ENCODE data around the gene RPS2.
"Not testable (repeated sequence)": the region's sequence is repeated elsewhere in the genome, so short reads cannot be mapped to it uniquely, and the experiment has no call there.

Gene RPS2

DNA sequence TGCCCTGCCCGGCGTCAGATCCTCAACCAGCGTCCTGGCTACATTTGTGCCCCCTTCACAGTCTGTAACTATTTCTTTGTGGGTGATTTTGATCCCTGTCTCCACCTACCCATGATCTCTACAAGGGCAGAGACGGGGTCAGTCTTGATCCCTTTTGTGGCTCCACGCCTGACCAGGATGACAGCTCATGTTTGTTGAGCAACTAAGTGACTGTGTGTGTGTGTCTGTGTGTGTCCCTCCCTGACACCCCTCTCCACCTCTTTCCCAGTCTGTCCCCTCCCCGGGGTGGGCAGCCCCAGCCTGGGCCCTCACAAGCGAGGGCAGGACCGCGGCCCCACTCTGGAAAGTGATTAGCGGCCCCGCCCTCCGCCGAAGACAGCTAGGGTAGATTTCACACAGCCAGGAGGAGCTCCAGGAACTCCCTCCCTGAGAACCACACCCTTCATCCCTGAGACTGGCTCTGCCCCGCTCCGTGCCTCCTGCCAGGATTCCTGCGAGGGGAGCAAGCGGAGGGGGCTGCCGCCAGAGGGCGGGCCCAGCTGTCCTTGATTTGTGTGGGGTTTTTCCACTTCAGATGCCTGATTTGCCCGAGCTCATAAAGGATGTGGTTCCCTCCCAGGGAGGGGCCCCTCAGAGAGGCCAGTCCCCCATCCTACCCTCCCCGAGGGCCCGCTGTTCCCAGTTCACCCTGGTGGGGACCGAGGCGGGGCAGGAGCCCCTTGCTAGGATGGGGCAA lies 41.2 kb downstream of the RPS2 start:
- CTCF ChIA-PET = interaction anchor here (1.0 to 2.3 kb wide), 4 partner anchors 9 to 60 kb away, joined by 3 to 7 read pairs (median 4); no protein-coding TSS in a partner anchor
- TF ChIP-seq, protein P1, sequence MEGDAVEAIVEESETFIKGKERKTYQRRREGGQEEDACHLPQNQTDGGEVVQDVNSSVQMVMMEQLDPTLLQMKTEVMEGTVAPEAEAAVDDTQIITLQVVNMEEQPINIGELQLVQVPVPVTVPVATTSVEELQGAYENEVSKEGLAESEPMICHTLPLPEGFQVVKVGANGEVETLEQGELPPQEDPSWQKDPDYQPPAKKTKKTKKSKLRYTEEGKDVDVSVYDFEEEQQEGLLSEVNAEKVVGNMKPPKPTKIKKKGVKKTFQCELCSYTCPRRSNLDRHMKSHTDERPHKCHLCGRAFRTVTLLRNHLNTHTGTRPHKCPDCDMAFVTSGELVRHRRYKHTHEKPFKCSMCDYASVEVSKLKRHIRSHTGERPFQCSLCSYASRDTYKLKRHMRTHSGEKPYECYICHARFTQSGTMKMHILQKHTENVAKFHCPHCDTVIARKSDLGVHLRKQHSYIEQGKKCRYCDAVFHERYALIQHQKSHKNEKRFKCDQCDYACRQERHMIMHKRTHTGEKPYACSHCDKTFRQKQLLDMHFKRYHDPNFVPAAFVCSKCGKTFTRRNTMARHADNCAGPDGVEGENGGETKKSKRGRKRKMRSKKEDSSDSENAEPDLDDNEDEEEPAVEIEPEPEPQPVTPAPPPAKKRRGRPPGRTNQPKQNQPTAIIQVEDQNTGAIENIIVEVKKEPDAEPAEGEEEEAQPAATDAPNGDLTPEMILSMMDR (IDR thresholded peaks at IDR 0.05; ENCODE audit: control extremely low read depth, extremely low read depth, low read depth, missing control alignments) = peak; percentile 11
- POLR2A ChIA-PET = no interaction called here
- no peak for DNase-seq (ENCODE audit: extremely low spot score)

DNA sequence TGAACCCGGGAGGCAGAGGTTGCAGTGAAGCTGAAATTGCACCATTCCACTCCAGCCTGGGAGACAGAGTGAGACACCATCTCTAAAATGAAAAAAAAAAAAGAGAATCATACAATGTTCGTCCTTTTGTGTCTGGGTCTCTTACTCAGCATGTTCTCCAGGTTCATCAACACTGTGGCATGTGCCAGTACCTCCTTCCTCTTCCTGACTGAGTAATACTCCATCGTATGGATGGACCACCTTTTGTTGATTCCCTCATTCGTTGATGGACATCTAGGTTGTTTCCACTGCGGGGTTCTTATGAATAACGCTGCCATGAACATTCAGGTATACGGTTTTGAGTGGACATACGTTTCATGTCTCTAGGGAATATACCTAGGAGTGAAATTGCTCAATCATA lies 42.3 kb downstream of the RPS2 start:
- DNase-seq (ENCODE audit: extremely low spot score) = no peak
- ChIA-PET POLR2A (no interaction called here), CTCF (interaction anchor here (1.0 to 2.3 kb wide), 2 partner anchors 15 to 57 kb away, joined by 3 to 7 read pairs; no protein-coding TSS in a partner anchor)
- TF ChIP-seq, protein P1 (IDR thresholded peaks at IDR 0.05; ENCODE audit: control extremely low read depth, extremely low read depth, low read depth, missing control alignments) = no peak

DNA sequence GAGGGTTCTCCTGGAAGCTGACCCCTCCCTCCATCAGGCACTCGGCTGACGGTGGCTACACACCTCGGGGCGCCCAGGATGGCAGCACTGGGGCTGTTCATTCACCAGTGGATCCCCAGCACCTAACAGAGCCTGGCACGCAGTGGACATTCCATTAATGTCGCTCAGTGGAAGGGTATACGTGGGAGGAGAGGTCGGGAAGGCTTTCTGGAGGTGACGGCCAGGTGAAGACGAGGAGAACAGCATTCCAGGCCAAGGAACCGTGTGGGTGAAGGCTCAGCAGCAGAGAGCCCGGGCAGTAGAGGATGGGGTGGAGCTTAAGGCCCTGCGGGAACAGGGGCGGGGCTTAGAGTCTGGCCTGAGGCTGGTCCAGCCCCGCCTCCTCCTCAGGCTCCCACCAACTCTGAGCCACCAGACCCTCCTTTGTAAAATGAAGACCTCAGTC lies 43.9 kb downstream of the RPS2 start:
- no peak for DNase-seq (ENCODE audit: extremely low spot score)

DNA sequence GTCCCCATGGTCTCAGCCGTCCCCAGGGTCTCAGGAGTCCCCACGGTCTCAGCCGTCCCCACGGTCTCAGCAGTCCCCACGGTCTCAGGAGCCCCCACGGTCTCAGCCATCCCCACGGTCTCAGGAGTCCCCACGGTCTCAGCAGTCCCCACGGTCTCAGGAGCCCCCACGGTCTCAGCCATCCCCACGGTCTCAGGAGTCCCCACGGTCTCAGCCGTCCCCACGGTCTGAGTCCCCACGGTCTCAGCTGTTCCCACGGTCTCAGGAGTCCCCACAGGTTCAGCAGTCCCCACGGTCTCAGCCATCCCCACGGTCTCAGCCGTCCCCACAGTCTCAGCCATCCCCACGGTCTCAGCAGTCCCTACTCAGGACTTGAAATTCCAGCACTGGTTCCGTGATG lies 44.5 kb downstream of the RPS2 start:
- DNase-seq (ENCODE audit: extremely low spot score); POLR2A ChIA-PET: not testable (repeated sequence)
- CTCF ChIA-PET = interaction anchor here (1.3 kb wide), 1 partner anchor 8 kb away, joined by 3 read pairs; no protein-coding TSS in a partner anchor

More for the DNA sequence above, 43.9 kb downstream of the RPS2 start:
- CTCF ChIA-PET = interaction anchor here (1.0 kb wide), 1 partner anchor 9 kb away, joined by 3 read pairs; no protein-coding TSS in a partner anchor
- POLR2A ChIA-PET = no interaction called here
- TF ChIP-seq, protein P1 (IDR thresholded peaks at IDR 0.05; ENCODE audit: control extremely low read depth, extremely low read depth, low read depth, missing control alignments) = no peak

DNA sequence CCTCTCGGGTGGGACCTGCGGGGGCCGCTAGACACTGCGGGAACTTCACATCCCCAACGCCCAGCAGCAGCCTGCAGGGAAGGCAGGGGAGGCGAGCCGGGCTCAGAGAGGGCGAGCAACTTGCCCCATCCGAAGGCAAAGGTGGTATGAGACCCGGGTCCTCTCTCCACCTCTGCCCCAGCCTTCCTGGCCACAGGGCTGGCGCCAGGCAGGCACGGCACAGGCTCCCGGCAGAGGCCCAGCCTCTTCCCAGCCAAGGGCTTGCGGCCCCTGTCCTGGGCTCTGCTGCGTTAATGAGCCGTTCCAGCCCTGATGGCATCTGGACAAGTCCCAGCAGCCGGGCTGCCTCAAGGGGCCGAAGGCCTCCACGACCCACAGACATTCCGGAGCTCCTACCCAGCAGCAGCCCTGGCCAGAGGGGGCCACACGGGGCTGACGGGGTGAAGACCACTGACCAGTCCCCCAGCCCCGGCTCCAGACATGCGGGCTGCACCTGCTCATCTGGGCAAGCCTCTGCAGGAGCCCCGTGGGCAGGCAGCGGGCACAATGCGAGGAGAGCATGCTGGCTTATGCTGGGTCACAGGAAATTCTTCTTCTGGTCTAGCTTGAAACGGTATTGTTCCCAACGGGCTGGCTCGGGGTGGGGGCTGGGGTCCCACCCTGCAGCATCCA lies 45.2 kb downstream of the RPS2 start:
- TF ChIP-seq, protein P1 (IDR thresholded peaks at IDR 0.05; ENCODE audit: control extremely low read depth, extremely low read depth, low read depth, missing control alignments) = no peak
- ChIA-PET POLR2A (no interaction called here), CTCF (interaction anchor here (1.3 kb wide), 1 partner anchor 9 kb away, joined by 3 read pairs; no protein-coding TSS in a partner anchor)
- DNase-seq (ENCODE audit: extremely low spot score) = no peak

DNA sequence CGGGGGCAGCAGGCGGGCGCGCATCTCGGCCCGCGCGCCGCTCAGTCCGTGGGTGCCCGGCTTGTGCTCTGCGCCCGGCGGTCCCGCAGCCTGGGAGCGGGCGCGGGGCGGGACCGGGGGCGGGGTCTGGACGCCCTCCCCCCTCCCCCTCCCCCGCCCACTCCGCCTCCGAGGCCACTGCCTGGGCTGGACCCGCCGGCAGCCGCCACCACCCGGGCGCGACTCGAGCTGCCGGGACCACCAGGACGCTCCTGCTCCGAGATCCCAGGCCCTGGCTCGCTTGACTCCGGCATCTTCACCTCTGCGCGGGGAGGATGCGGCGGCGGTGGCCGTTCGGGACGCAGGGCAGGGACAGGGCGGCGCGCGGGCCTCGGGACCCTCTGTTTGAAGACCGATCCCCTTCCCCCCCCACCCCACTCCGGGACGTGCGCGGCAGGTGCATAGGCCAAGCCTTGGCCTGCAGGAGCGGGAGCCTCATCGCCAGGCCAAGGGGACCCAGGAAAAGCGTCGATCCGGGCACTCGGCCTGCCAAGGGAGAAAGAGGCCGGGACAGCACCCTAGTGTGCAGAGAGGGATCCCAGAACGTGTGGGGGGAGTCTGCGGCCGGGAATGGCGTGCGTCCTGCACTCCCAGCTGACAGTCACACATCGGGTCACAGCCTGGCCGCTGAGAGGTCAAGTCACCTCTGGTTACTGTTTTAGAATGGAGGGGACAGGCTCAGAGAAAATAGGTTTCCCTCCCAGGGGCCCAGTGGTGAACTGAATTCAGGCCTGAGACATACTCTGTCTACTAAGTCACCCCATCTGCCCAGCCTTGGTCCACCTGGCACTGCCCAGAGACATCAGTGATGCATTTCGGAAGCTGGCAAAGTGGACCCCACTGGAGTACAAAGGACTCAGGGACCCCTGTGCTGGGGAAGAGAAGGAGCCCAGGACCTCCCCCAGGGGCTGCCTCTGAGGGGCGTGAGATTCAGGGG lies 46.0 kb downstream of the RPS2 start, which contains the start of gene HS3ST6:
Gene HS3ST6, minus strand, starts transcription at position 65 of the 976 bp plus-strand sequence. CDS start 92 bp downstream, outside the sequence.
- POLR2A ChIA-PET = no interaction called here
- TF ChIP-seq, protein P1 (IDR thresholded peaks at IDR 0.05; ENCODE audit: control extremely low read depth, extremely low read depth, low read depth, missing control alignments) = no peak
- CTCF ChIA-PET = interaction anchor here (1.3 kb wide), 1 partner anchor 9 kb away, joined by 3 read pairs; no protein-coding TSS in a partner anchor
- DNase-seq (ENCODE audit: extremely low spot score) = no peak

Measured in GM10248 (cell line).